ENCODE measurements around the gene KCNH1. TPM values are rescaled to one million over a fixed set of nuclear protein-coding genes. Genes with fewer than 3 reads are reported as not detected.

KCNH1 gene
- total and polyA plus RNA-seq, 9 of the 15 experiments (the other 6 are each of a cell fraction or from before 2014, with no cell fraction given), result not detected

DNA sequence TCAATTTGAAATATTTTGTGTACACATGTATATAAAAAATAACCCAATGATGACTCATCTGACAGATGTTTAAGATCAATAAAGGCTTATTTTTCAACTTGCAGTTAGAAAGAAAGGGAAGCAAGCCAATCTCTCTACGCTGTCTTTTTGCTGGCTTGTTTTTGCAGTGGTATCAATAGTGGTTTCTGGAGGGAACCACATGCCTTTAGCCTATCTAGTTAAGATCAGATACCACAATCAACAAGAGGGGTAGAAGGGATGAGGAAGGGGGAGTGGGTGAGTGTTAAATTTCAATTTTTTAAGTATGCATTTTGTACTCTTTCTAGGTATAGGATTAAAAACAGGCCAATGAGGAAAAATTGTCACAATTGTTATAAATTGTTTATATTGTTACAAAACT is 276.2 kb downstream of the KCNH1 start (continued):
- TF ChIP-seq, protein P1, sequence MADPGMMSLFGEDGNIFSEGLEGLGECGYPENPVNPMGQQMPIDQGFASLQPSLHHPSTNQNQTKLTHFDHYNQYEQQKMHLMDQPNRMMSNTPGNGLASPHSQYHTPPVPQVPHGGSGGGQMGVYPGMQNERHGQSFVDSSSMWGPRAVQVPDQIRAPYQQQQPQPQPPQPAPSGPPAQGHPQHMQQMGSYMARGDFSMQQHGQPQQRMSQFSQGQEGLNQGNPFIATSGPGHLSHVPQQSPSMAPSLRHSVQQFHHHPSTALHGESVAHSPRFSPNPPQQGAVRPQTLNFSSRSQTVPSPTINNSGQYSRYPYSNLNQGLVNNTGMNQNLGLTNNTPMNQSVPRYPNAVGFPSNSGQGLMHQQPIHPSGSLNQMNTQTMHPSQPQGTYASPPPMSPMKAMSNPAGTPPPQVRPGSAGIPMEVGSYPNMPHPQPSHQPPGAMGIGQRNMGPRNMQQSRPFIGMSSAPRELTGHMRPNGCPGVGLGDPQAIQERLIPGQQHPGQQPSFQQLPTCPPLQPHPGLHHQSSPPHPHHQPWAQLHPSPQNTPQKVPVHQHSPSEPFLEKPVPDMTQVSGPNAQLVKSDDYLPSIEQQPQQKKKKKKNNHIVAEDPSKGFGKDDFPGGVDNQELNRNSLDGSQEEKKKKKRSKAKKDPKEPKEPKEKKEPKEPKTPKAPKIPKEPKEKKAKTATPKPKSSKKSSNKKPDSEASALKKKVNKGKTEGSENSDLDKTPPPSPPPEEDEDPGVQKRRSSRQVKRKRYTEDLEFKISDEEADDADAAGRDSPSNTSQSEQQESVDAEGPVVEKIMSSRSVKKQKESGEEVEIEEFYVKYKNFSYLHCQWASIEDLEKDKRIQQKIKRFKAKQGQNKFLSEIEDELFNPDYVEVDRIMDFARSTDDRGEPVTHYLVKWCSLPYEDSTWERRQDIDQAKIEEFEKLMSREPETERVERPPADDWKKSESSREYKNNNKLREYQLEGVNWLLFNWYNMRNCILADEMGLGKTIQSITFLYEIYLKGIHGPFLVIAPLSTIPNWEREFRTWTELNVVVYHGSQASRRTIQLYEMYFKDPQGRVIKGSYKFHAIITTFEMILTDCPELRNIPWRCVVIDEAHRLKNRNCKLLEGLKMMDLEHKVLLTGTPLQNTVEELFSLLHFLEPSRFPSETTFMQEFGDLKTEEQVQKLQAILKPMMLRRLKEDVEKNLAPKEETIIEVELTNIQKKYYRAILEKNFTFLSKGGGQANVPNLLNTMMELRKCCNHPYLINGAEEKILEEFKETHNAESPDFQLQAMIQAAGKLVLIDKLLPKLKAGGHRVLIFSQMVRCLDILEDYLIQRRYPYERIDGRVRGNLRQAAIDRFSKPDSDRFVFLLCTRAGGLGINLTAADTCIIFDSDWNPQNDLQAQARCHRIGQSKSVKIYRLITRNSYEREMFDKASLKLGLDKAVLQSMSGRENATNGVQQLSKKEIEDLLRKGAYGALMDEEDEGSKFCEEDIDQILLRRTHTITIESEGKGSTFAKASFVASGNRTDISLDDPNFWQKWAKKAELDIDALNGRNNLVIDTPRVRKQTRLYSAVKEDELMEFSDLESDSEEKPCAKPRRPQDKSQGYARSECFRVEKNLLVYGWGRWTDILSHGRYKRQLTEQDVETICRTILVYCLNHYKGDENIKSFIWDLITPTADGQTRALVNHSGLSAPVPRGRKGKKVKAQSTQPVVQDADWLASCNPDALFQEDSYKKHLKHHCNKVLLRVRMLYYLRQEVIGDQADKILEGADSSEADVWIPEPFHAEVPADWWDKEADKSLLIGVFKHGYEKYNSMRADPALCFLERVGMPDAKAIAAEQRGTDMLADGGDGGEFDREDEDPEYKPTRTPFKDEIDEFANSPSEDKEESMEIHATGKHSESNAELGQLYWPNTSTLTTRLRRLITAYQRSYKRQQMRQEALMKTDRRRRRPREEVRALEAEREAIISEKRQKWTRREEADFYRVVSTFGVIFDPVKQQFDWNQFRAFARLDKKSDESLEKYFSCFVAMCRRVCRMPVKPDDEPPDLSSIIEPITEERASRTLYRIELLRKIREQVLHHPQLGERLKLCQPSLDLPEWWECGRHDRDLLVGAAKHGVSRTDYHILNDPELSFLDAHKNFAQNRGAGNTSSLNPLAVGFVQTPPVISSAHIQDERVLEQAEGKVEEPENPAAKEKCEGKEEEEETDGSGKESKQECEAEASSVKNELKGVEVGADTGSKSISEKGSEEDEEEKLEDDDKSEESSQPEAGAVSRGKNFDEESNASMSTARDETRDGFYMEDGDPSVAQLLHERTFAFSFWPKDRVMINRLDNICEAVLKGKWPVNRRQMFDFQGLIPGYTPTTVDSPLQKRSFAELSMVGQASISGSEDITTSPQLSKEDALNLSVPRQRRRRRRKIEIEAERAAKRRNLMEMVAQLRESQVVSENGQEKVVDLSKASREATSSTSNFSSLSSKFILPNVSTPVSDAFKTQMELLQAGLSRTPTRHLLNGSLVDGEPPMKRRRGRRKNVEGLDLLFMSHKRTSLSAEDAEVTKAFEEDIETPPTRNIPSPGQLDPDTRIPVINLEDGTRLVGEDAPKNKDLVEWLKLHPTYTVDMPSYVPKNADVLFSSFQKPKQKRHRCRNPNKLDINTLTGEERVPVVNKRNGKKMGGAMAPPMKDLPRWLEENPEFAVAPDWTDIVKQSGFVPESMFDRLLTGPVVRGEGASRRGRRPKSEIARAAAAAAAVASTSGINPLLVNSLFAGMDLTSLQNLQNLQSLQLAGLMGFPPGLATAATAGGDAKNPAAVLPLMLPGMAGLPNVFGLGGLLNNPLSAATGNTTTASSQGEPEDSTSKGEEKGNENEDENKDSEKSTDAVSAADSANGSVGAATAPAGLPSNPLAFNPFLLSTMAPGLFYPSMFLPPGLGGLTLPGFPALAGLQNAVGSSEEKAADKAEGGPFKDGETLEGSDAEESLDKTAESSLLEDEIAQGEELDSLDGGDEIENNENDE (IDR thresholded peaks at IDR 0.05; ENCODE audit: low read depth, low read length), result no peak
- no peak for TF ChIP-seq MTF1 (CRISPR knock-in tag; IDR thresholded peaks at IDR 0.05; ENCODE audit: borderline replicate concordance)
- TF ChIP-seq, protein P2, sequence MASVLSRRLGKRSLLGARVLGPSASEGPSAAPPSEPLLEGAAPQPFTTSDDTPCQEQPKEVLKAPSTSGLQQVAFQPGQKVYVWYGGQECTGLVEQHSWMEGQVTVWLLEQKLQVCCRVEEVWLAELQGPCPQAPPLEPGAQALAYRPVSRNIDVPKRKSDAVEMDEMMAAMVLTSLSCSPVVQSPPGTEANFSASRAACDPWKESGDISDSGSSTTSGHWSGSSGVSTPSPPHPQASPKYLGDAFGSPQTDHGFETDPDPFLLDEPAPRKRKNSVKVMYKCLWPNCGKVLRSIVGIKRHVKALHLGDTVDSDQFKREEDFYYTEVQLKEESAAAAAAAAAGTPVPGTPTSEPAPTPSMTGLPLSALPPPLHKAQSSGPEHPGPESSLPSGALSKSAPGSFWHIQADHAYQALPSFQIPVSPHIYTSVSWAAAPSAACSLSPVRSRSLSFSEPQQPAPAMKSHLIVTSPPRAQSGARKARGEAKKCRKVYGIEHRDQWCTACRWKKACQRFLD (CRISPR knock-in tag; IDR thresholded peaks at IDR 0.05), result no peak
- TF ChIP-seq PURB (CRISPR knock-in tag; IDR thresholded peaks at IDR 0.05; ENCODE audit: low read depth), result no peak
